ENCODE data around the gene SNCB.

Gene SNCB

DNA sequence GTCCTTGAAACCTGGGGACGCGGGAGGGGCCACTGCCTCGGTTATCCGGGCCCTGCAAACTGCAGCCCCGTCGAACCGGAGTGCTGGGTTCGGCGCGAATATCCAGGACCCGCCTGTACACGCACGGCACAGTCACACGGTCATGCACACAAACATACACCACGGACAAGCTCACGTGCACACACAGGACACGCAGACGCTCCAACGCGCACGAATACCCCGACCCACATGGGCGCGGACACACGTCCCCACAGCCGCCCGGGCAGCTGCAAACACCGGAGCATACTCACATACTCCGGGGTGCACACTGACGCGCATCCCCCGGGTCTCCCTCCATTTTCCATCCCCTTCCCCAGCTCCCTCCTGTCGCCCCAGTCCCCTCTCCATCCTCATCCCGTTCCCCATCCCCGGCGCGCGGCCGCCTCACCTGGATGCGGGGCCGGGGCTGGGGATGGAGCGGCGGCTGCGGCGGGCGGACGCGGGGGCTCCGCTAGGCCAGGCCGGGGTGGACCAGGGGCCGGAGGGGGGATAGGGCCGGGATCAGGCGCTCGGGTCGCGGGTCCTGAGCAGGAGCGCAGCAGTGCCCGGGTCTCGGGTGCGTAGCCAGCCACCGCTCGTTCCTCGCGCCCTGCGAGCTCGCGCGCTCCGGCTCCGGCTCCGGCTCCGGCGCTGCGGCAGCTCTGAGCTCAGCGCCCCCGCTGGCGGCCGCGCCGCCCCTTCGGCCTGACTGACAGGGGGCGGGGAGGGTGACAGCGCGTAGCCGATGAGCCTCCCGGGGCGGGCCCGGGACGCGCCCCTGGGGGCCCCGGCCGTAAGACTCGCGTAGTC, at the start of gene SNCB, which contains the start of gene EIF4E1B:
Gene SNCB (minus strand): TSS at position 682 of the 828 bp plus-strand sequence. CDS start 880 bp downstream, outside the sequence.
Gene EIF4E1B (plus strand): TSS at position 823 of the 828 bp plus-strand sequence. CDS start 12,113 bp downstream, outside the sequence.
- FAIRE-seq, result no peak

DNA sequence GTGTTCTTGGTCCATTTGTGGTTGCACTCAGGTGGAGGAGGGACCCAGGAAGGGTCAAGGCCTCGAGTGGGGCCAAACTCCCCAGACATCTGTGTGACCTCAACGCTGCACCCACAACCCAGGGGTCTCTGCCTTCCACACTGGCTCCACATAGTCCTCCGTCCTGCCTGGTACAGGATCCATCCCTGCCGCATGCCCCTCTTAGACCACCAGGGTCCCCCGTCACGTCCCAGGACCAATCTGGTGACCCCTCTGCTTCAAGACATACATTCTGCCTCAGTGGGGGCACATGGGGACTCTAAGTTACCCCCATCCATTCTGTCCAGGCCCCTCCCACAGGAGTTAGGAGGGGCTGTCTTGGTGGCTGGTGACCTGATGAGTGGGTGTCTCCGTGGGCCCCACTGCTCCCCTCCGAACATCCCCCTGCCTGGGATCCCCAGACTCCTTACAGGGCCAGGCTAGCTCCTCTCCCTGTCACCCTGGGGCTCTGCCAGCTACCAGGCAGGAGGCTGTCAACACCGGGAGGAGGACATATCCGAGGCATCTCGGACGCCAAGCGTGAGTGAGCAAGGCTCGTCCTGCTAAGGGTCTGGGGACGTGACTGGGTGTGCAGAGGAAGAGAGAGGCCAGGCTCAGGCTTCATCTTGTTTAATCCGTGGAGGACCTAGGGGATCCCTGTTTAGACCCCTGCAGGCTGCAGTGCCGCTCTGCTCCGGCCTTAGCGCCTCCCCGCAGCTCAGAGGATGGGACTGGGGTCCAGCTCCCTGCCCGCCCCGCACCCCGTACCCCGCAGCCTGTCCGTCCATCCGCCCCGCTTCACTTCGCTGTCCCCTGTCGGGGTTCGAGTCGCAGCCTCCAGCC, 49.3 kb upstream of the SNCB start:
- no peak for FAIRE-seq

DNA sequence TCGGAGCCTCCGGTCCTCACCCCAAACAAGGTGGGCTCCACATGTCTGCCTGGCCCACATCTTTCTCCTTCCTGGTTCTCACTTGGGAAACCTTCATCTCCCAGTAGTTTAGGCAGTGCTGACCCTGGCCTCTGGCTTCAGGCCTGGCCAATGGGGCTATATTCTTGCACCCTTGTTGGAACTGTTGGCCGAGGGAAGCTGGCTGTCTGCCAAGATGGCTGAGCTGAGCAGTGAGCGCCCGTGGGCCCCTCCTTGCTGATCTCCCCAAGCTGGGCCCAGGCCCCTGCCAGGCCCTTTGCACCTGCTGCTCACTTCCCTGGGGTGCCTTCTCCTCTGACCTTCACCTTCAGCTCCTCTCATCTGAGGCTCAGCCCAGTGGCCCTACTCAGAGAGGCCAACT, 48.2 kb upstream of the SNCB start:
- no peak for FAIRE-seq

DNA sequence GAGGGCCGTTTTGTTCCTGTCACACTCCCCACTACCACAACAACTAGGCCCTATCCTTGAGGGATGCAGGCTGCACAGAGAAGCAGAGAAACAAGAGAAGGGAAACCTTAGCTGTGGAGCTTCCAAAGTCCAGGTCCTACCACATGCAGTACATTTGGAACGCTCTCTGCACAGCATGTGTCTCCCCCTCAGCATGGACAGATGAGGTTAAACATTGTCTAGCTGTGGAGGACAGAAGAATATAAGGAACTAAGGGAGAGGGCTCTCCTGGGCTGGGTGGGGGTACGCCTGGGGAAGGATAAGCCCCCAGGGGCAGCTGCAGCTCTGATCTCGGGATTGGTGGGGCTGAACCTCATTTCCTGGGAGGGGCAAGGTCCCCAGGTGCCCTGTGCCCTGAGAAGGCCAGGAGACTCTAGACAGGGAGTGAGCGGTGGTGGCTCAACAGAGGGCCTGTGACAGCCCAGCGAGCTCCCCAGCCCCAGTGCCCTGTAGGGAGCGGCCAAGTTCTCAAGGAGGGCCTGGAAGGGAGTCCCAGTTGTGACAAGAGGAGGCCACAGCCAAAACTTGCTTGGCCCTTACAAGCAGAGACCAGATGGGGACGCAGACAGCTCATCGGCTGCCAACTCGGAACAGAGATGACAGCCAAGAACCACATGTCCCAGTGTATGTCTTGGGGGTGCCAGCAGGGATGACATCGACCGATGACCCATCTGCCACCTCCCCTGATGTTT, 47.0 kb upstream of the SNCB start:
- FAIRE-seq, result no peak

DNA sequence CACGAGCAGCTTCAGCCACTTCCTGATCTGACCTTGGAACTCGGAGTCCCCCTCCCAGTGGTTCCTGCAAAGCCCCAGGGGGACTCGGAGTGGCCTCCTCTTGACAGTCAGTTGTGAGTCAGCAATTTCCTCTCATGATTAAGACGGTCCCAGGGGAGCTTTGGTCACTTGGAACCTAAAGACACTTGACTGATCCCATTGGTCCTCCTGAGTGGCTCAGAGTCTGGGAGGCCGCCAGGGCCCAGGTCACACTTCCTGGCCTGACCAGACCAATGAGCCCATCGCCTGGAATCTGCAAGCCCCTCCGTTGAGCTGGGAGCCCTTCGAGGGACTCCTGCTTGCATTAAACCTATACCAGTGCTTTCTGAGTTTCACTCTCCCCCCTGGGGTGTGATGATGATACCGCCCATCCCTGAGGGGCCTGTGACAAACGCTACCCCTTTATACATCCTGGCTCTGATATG, 46.1 kb upstream of the SNCB start:
- FAIRE-seq, result no peak

DNA sequence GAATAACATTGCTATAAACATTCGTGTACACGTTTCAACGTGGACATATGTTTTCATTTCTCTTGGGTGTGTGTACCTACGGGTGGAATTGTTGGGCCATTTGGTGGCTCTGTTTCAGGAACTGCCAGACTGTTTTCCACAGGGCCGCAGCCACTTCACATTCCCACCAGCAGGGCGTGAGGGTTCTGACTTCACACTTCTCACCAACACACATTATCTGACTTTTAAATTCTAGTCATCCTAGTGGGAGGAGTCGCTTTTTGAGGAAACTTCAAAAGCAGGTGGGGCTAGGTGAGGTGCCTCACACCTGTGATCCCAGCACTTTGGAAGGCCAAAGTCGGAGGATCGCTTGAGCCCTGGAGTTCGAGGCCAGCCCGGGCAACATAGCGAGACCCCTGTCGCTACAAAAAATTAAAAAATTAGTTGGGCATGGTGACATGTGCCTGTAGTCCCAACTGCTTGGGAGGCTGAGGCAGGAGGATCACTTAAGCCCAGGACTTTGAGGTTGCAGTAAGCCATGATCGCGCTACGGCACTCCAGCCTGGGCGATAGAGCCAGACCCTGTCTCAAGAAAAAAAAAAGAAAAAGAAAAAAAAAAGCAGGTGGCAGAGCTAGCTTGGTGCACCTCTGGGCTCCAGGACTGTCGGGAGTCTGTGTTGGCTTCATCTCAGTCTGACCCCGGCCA, 45.5 kb upstream of the SNCB start:
- no peak for FAIRE-seq

DNA sequence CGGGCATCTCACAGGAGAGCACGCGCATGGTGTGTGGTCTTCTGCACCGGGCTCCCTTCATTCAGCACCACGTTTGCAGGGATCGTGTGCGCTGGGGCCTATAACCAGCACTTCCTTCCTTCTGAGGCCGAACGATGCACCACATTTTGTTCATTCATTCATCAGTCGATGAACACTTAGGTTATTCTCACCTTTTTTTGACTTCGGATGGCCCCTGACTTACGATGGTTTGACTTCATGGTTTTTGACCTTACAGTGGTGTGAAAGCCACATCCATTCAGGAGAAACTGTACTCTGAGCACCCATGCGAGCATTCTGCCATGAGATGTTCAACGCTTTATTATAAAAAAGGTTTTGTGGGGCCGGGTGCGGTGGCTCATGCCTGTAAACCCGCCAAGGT, 44.5 kb upstream of the SNCB start:
- FAIRE-seq, result no peak

DNA sequence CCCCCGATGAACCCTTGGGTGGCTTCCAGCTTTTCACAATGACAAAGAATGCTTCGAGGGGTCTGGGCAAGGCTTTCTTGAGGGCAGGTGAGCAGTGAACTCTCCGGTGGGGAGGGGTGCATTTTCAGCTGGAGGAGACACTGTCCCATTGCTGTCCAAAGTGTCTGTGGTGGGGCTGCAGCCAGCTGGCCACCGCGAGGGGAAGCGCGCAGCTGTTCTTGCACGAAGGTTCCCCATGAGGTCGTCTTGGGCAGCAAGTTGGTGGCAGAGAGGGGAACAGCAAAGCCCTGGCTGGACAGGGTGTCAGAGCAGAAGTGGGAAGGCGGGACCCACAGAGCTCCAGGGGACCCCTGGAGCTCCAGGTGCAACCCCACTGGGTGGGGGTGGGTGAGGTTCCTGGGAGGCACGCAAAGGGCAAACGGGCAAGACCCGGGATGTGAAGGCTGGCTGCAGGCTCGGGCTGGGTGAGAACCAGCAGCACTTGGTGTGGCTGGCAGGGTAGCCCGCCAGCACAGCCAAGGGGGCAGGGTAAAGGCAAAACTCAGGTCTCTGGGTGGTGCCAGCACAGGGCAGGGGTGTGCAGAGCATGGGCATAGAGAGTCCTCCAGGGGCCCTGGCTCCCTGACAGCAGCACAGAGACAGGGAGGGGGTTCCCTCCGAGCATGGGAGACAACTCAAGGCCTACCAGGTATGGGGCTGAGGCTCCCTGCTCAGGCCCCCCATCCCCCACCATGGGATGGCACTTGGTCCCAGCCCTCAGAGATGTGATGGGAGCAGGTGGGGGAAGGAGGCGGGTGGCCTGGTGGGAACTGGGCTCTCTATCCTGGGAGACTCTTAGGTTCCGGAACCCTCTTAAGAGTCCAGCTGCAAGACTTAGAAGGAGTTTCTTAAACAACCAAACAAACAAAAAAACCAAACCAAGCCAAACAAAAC, 43.6 kb upstream of the SNCB start:
- no peak for FAIRE-seq

DNA sequence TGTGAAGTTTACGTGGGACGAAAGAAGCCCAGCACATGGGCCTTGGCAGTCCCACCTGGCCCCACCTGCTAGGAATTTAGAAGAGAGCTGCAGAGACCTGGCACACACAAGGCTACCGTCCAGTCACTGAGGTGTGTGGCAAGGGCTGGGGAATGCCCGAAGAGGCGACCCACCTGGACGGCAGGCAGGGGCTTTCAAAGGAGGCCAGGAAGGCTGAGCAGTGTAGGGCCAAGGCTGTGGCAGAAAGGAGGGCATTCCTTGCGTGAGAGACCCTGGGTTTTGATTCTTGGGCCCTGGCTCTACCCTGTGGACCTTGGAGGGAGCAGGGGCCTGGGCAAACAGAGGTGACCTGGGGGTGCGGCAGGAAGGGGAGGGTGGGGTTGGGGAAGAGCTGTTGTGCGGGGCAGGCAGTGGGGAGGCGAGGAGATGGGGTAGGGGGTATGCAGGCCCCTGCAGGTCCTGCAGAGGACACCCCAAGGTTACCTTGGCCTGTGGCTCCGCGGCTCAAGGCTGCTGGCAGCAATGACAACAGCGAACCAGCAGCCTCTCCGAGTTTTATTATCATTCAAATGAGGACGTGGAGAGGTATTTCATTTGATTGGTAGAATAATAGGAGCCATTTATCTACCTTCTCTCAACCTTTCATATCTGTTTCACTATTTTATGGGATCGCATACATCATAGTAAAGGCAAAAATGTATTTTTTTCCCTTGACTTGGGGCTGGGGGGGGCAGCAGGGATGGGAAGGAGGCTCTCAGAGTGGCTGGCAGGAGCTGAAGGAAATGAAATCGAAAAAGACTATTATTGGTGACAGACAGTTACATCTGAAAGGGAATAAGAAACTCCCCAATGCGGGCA, 41.8 kb upstream of the SNCB start:
- no peak for FAIRE-seq

DNA sequence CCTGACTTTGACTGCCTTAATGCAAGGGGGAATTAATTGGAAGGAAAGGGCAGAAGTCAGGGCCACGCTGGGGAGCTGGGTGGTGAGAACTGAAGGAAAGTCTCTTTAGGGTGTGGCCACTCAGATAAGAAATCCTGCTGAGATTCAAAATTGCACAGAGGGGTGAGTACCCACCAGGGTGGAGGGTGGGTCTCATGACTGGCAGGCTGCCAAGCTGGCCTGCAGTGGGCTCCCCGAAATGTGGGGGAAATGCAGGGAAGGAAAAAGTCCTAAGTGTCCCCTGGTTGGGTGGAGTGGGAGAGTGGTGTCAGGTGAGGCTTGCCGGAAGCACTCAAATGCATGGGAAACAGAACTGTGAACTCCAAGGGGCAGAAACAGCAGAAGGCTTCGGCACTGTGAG, 41.1 kb upstream of the SNCB start:
- no peak for FAIRE-seq

DNA sequence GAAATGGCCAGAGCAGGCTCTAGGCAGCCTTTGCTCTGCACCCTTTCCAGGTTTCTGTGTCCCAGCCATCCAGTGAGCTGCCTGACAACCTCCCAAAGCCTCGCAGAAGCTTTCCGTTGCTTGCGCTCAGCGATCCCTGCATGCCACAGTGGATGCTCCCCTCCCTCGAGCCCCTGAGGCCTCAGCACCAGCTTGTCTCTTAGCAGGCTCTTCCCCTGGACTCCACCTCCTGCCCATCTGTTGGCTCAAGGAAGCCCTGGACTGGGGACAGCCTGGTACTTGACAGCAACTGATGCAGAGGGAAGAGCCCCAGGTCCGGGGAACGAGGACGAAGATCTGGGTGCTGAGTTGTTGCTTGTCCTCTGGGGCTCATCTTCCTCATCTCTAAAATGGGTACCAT, 40.1 kb upstream of the SNCB start:
- no peak for FAIRE-seq

DNA sequence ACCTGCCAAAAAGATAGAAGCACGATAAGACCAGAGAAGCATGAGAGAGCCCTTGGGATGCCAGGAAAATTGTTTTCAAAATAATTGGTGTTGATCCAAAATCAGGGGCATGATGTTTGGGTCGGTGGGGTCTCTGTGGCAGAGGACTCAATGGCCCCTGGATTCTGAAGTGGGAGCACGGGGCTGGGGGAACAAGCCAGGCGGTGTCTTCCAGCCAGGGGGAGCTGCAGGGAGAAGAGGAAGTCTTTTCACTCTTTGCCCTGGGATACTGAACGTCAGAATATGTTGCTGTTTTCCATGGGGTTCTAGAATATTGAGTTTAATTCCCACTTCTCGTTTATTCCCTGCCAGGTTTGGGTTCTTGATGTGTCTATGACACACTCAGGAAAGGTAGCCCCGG, 37.3 kb upstream of the SNCB start:
- FAIRE-seq, result no peak

DNA sequence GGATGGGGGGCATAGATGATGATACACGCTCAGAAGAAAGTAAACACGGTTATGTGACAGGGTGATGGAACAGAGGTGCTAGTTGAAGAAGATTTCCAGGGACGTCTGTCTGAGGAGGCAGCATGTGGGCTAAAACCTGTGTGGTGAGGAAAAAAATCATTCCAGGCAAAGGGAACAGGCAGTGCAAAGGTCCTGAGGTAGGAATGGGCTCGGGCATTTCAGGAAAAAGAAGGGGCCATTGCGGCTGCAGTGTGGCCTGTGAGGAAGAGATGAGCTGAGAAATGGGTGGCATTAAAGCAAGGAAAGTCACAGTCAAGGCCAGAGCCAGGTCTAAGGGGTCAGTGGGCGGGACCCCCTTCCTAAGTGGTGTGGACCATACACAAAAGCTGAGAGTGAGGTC, 35.2 kb upstream of the SNCB start:
- FAIRE-seq, result no peak

DNA sequence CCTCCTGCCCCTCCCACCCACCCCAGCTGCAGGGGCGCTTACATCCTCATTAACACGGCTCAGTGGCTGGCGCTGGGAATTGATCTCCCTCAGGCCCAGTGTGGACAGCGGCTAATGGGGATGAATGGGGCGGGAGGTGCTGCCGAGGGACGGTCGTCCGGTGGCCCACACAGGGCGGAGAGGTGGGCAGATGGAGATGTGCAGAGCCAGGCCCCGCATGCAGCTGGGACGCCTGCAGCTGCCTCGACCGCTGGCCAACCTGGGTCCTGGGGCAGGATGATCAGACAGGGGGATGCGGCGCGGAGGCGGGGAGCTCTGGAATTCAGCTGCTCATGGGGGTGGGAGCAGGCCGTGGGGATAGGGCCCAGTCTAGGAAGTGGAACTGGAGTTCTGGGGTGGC, 34.6 kb upstream of the SNCB start:
- no peak for FAIRE-seq

DNA sequence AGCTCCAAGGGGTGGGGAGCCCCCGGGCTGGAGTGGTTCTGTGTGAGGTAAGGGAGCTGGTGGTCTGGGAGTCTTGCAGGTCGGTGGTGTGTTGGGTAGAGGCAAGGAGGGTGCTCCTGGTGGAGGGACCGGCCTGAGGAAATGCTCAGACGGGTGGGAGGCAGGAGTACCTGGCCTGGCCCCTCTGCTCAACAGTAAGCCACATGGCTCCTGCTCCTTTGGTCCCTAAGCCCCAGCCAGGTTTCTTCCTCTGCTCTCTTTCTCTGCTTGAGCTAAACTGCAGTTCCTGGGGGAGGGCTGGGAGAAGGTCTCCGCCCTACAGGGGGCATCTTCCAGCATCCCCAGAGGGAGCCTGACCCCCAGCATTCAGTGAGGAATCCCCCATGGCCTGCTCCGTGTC, 34.1 kb upstream of the SNCB start:
- no peak for FAIRE-seq

DNA sequence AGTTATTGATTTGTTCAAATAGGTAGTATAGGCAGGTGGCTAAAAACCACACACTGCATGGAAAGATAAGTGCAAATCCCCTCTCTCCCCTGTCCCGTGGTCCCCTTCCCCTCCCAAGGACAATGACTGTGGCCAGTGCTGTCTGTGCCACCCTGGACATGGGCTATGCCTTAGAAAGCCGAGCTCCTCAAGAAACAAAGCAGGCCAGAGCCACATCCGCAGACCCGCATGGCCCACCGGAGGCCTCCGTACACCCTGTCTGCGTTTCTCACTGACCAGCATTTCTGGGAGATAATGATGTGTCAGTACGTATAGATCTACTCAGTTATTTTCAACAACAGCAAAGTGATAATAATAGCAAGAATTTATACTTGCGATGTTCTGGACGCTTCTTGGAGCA, 33.2 kb upstream of the SNCB start:
- FAIRE-seq, result no peak

DNA sequence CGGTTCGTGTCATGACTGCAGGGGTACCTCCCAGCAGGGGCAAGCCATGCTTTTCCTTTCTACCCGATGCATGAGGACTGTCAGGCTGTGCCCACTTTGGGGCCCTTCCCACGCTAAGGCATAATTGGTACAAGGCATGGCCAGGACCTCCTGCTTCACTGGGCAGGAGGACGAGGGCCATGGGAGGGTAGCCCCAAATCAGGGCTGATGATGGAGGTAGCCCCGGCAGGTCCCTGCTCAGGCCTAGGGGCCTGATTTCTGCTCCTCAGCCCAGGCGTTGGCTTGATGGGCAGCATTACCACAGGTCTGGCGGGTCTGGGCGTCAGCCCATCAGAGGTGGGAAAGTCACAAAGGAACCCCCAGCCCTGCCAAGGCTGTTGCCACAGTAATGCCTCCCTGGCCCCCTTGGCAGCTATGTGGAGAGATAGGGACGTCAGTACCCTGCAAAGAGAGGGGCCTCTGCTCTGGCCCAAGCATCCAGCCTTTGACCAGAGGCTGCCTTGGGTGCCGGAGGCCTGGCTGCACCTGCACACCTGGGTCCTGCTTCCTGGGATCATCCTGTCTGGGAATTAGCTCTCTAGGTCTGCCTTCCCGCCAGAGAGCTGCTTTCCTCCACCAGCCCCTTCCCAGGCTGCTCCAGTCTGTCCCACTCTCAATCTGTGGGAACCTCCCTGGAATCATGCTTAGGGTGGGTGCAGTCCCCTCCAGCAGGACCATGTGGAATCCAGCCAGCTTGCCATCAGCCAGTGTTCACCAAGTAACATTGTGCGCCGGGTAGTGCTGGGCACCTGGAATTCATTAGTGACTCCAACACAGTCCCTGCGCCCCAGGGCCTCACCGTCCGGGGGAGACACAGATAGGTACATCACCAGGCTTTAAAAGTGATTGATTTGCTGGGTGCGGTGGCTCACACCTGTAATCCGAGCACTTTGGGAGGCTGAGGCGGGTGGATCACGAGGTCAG, 32.3 kb upstream of the SNCB start:
- FAIRE-seq, result no peak

DNA sequence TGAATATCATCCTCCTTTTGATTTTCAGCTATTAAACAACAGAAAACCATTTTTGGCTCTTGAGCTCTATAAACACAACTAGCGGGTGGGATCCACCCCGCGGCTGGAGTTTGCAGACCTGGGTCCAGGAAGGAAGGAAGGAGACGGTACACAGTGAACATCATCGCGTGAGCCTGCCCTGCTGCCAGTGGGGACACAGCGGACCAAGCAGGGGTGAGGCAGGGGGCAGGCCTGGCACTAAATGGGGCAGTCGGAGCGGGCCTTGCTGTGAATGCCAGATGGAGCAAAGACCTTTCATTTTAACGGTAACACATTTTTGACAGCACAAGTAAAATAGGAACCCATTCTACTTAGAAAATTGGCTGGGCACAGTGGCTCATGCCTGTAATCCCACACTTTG, 31.3 kb upstream of the SNCB start:
- no peak for FAIRE-seq

All from endometrium (tissue), 2 donors.